Activated naive CD8-positive, alpha-beta T cell (primary cell): ENCODE measurements around the gene EYA2.
A peak's percentile ranks its signal among the peaks of the same experiment; 100 is the strongest.

Experiments
- H3K27ac Mint-ChIP-seq: one replicate; pipeline ENCODE4 v1.8.0; 2021; ENCODE audit warnings: mixed read lengths
- H3K27me3 Mint-ChIP-seq: one replicate; pipeline ENCODE4 v1.8.0; 2021; ENCODE audit warnings: mixed read lengths
- H3K36me3 Mint-ChIP-seq: one replicate; pipeline ENCODE4 v1.8.0; 2021; ENCODE audit warnings: mixed read lengths
- H3K4me1 Mint-ChIP-seq: one replicate; pipeline ENCODE4 v1.8.0; 2021; ENCODE audit warnings: low read depth, mixed read lengths
- H3K4me3 Mint-ChIP-seq: one replicate; pipeline ENCODE4 v1.8.0; 2021; ENCODE audit warnings: mild to moderate bottlenecking, mixed read lengths
- H3K9me3 Mint-ChIP-seq: one replicate; pipeline ENCODE4 v1.8.0; 2021; ENCODE audit warnings: low read depth, mixed read lengths

The EYA2 gene

GRCh38 chr20:47224300-47224791 lies 329.7 kb downstream of the EYA2 start:
- H3K36me3 Mint-ChIP-seq = peaks cover 11% of the 10 kb centered on the region
- H3K27ac Mint-ChIP-seq = peak overlapping the region; percentile 81
- no peaks in the 10 kb centered on the region for H3K27me3 Mint-ChIP-seq
- H3K4me3 Mint-ChIP-seq = no peak overlapping the region
- no peaks in the 10 kb centered on the region for H3K9me3 Mint-ChIP-seq
- peaks cover 7% of the 10 kb centered on the region for H3K4me1 Mint-ChIP-seq

- Mint-ChIP-seq H3K36me3 (peaks cover 11% of the 10 kb centered on the region), H3K4me1 (peaks cover 7% of the 10 kb centered on the region), H3K4me3 (no peak overlapping the region), H3K27ac (peak overlapping the region; percentile 81), H3K27me3 (no peaks in the 10 kb centered on the region), H3K9me3 (no peaks in the 10 kb centered on the region)
Observed at GRCh38 chr20:47224857-47225256, 330.2 kb downstream of the EYA2 start.

DNA sequence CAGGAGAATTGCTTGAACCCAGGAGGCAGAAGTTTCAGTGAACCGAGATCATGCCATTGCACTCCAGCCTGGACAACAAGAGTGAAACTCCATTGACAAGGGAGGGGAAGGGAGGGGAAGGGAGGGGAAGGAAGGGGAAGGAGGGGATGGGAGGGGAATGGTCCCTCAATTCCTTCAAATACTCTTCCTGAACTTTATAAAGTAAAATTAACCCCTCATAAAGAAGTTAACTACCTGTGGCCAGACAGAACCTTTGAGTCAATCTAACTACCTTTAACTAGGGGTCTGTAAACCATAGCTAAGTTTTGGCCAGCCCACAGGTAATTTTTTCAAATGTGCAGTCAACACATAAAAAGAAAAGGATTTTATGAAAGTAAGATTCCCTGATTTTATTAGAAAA lies 330.8 kb downstream of the EYA2 start:
- Mint-ChIP-seq H3K4me3 (no peak overlapping the region), H3K27ac (no peak overlapping the region), H3K36me3 (peaks cover 8% of the 10 kb centered on the region)

DNA sequence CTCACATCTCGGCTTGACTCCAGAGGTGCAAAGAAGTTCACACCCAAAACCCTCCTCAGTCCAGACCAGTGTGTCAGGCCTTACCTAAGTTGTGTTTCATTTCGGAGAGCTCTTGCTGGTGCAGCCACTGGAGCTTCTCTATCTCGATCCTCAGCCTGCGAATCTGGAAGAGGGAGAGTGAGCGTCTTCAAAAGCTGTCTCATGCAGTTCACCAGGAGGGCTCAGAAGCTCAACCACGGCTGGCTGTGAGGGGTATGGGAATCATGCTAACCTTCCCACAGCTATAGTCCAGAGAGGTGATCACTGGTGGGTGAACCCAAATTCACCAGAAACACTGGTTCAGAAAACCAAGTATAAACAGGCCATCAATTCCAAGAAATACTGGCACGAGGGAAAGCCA lies 332.5 kb downstream of the EYA2 start:
- Mint-ChIP-seq H3K9me3 (no peaks in the 10 kb centered on the region), H3K27ac (peak overlapping the region; percentile 58), H3K4me3 (no peak overlapping the region), H3K36me3 (peaks cover 8% of the 10 kb centered on the region), H3K27me3 (no peaks in the 10 kb centered on the region), H3K4me1 (peaks cover 7% of the 10 kb centered on the region)

More for the DNA sequence above, 330.8 kb downstream of the EYA2 start:
- Mint-ChIP-seq H3K4me1 (peaks cover 7% of the 10 kb centered on the region), H3K27me3 (no peaks in the 10 kb centered on the region), H3K9me3 (no peaks in the 10 kb centered on the region)

GRCh38 chr20:47227576-47227975 lies 332.9 kb downstream of the EYA2 start:
- peaks cover 3% of the 10 kb centered on the region for H3K4me1 Mint-ChIP-seq
- H3K27ac Mint-ChIP-seq = no peak overlapping the region
- H3K27me3 Mint-ChIP-seq = no peaks in the 10 kb centered on the region
- peaks cover 8% of the 10 kb centered on the region for H3K36me3 Mint-ChIP-seq
- H3K4me3 Mint-ChIP-seq = no peak overlapping the region
- H3K9me3 Mint-ChIP-seq = no peaks in the 10 kb centered on the region

GRCh38 chr20:47228654-47229053 lies 334.0 kb downstream of the EYA2 start:
- H3K27ac Mint-ChIP-seq = peak overlapping the region; percentile 12
- H3K36me3 Mint-ChIP-seq = peaks cover 6% of the 10 kb centered on the region
- no peaks in the 10 kb centered on the region for H3K27me3 Mint-ChIP-seq
- no peak overlapping the region for H3K4me3 Mint-ChIP-seq
- peaks cover 1% of the 10 kb centered on the region for H3K4me1 Mint-ChIP-seq
- no peaks in the 10 kb centered on the region for H3K9me3 Mint-ChIP-seq

DNA sequence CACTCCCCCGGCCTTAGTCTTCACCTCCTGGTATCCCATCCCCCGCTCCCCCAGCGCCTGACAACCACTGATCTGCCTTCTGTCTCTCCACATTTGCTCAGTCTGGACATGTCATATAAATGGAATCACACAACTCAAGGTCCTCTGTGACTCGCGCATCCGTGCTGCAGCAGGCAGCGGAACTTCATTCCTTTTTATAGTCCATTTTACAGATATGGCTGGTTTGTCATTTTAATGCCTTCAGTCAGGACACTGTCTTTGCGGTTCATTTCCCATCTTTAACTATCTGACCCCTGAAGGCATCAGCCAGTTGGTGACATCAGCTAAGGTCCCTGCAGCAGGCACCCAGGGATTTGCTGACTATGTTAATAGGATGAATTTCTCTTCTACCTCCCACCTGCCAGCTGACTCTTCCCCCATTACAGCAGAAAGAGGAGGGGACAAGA lies 336.2 kb downstream of the EYA2 start:
- H3K9me3 Mint-ChIP-seq = no peaks in the 10 kb centered on the region
- H3K36me3 Mint-ChIP-seq = peaks cover 6% of the 10 kb centered on the region
- H3K4me1 Mint-ChIP-seq = peaks cover 1% of the 10 kb centered on the region
- no peaks in the 10 kb centered on the region for H3K27me3 Mint-ChIP-seq
- H3K27ac Mint-ChIP-seq = peak overlapping the region; percentile 16
- H3K4me3 Mint-ChIP-seq = no peak overlapping the region

DNA sequence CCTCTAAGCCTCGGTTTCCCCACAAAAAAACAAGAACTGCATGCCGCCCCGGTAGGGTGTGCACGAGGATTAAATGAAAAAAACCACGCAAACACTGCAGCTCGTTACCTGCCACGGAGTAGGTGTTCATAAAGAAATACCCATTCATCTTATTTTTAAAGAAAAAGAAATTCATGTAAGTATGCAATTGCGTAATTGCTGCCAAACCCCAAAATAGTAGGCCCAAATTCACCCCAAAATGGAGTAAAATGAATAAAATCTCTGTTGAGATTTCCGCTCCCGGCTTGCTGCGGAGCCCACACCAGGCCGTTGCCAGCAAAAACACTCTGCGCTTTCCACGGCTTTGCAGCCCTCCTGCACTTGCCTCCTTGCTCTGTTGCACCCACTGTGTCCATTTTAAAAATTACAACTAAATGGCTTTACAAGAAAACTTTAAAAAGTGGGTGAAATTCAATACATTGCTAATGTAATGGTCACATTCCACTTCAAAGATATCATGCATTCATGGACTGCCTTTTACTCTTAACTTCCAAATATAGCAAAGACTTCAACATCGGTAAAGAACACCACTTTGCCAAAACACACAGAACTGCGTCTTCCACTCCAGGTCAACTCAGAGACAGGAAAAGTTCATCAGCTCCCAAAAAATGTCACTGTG lies 336.9 kb downstream of the EYA2 start:
- Mint-ChIP-seq H3K27ac (peak overlapping the region; percentile 16), H3K9me3 (no peaks in the 10 kb centered on the region), H3K4me1 (no peaks in the 10 kb centered on the region), H3K27me3 (no peaks in the 10 kb centered on the region), H3K36me3 (peaks cover 2% of the 10 kb centered on the region), H3K4me3 (no peak overlapping the region)

DNA sequence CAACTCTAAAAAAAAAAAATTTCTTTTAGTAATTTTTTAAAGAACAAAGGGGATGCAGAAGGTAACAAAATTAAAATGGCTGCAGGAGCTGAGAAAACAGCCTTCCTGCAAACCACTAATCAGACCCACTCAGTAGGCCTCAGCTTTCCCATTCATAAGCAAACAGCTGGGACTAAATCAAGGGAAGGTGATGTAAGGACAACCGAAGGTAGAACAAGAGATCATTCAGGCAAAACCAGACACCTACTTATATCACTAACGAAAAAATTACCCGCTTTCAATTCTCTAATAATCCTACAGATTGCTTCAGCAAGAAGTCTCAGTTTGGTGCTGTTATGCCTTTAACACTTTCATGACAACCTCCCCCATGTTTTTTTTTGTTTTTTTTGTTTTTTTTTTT lies 337.9 kb downstream of the EYA2 start:
- H3K9me3 Mint-ChIP-seq = no peaks in the 10 kb centered on the region
- H3K36me3 Mint-ChIP-seq = peaks cover 2% of the 10 kb centered on the region
- no peak overlapping the region for H3K4me3 Mint-ChIP-seq
- no peaks in the 10 kb centered on the region for H3K27me3 Mint-ChIP-seq
- H3K4me1 Mint-ChIP-seq = no peaks in the 10 kb centered on the region
- H3K27ac Mint-ChIP-seq = no peak overlapping the region

DNA sequence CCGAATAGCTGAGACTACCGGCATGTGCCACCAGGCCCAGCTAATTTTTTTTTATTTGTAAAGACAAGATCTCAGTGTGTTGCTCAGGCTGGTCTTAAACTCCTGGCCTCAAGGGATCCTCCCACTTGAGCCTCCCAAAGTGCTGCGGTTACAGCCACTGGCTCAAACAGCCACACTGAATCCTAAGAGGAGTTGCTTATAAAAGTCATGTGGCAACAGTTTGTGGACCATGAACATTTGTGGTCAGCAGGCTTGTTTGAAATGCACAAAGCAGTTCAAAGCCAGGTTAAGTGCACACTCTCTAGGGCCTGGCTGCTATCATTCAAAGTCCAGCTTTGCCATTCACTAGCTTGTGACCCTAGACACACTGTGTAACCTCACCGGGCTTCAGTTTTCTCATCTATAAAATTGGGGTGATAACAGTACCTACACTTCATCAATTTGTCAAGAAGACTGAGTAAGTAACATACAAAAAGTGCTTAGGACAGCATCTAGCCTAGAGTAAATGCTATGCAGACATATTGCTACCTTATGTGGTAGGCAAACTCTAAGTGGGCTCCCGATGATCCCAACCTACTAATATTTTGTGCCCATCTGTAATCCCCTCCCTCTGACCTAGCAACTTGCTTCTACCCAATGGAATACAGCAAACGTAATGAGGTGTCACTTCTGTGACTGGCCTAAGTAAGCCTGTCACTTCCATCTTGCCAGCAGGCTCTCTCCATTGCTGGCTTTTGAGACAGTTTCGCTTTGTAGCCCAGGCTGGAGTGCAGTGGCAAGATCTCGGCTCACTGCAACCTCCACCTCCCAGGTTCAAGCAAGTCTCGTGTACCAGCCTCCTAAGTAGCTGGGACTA lies 338.9 kb downstream of the EYA2 start:
- H3K27ac Mint-ChIP-seq = no peak overlapping the region
- no peak overlapping the region for H3K4me3 Mint-ChIP-seq
- H3K27me3 Mint-ChIP-seq = no peaks in the 10 kb centered on the region
- no peaks in the 10 kb centered on the region for H3K4me1 Mint-ChIP-seq
- H3K36me3 Mint-ChIP-seq = peaks cover 2% of the 10 kb centered on the region
- no peaks in the 10 kb centered on the region for H3K9me3 Mint-ChIP-seq

- Mint-ChIP-seq H3K27me3 (no peaks in the 10 kb centered on the region), H3K4me1 (no peaks in the 10 kb centered on the region), H3K4me3 (no peak overlapping the region), H3K9me3 (no peaks in the 10 kb centered on the region), H3K36me3 (peaks cover 2% of the 10 kb centered on the region), H3K27ac (no peak overlapping the region)
Observed at GRCh38 chr20:47235111-47235510, 340.5 kb downstream of the EYA2 start.

- Mint-ChIP-seq H3K27me3 (no peaks in the 10 kb centered on the region), H3K36me3 (peaks cover 2% of the 10 kb centered on the region), H3K4me3 (no peak overlapping the region), H3K4me1 (no peaks in the 10 kb centered on the region), H3K27ac (no peak overlapping the region), H3K9me3 (no peaks in the 10 kb centered on the region)
Observed at GRCh38 chr20:47235853-47236638, 341.4 kb downstream of the EYA2 start.

- no peaks in the 10 kb centered on the region for H3K4me1 Mint-ChIP-seq
- no peak overlapping the region for H3K4me3 Mint-ChIP-seq
- no peaks in the 10 kb centered on the region for H3K9me3 Mint-ChIP-seq
- no peaks in the 10 kb centered on the region for H3K27me3 Mint-ChIP-seq
- peaks cover 2% of the 10 kb centered on the region for H3K36me3 Mint-ChIP-seq
- H3K27ac Mint-ChIP-seq = no peak overlapping the region
Observed at GRCh38 chr20:47236639-47236900, 341.9 kb downstream of the EYA2 start.

DNA sequence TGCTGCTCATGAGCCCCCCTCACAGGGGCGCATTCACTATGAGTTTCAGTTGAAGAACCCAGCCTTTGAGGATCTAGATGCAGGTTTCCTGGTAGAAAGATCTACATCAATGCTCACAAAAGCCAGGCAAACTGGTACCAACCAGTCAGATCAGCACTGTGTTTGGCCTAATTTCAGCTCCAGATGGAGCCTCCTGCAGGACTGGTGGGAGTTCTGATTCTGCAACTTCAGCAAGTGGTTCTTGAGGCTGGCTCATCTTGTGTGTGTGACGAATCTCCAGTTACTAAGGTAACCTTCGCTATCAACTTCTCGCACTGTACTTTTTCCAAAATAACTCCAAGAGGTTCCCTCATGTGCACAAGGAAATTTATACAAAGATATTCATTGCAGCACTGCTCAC lies 343.1 kb downstream of the EYA2 start:
- no peaks in the 10 kb centered on the region for H3K9me3 Mint-ChIP-seq
- H3K27me3 Mint-ChIP-seq = no peaks in the 10 kb centered on the region
- H3K4me1 Mint-ChIP-seq = no peaks in the 10 kb centered on the region
- no peak overlapping the region for H3K27ac Mint-ChIP-seq
- H3K4me3 Mint-ChIP-seq = no peak overlapping the region
- H3K36me3 Mint-ChIP-seq = peaks cover 4% of the 10 kb centered on the region
